Stimulated activated naive CD8-positive, alpha-beta T cell treated with anti-CD3 and anti-CD28 coated beads, Interleukin-15, amount 100 ng/mL, for 72 hours (primary cell): ENCODE measurements around the gene LAMB1.

Experiments used
- ATAC-seq: fragments of 150-1000 bp; cut with Tn5 transposase; 2 replicates; pipeline ENCODE4 v1.10.0; 2021; ENCODE audit warnings: mild to moderate bottlenecking, moderate library complexity
- DNase-seq, 2 donors: peaks; one replicate each; pipeline ENCODE4 v3.0.0; 2021 to 2022
- H3K27ac Mint-ChIP-seq, 2 donors: one replicate each; pipeline ENCODE4 v1.8.0; 2022; ENCODE audit warnings: mild to moderate bottlenecking in 2 of 2, mixed read lengths in 2 of 2, moderate library complexity in 2 of 2
- H3K27me3 Mint-ChIP-seq: one replicate; pipeline ENCODE4 v1.8.0; 2022; ENCODE audit warnings: mixed read lengths
- H3K4me1 Mint-ChIP-seq: one replicate; pipeline ENCODE4 v1.8.0; 2022; ENCODE audit warnings: mild to moderate bottlenecking, mixed read lengths
- H3K4me3 Mint-ChIP-seq, 2 donors: one replicate each; pipeline ENCODE4 v1.8.0; 2022; ENCODE audit warnings: mild to moderate bottlenecking in 2 of 2, mixed read lengths in 2 of 2, moderate library complexity in 1 of 2
- H3K9me3 Mint-ChIP-seq, 2 donors: one replicate each; pipeline ENCODE4 v1.8.0; 2022; ENCODE audit warnings: mixed read lengths in 2 of 2

Gene LAMB1

GRCh38 chr7:107995184-107996071, 7.5 kb downstream of the LAMB1 start:
- H3K27me3 Mint-ChIP-seq, result peaks cover 51% of the 10 kb centered on the region
- no peak for ATAC-seq

GRCh38 chr7:107994421-107995030, 8.4 kb downstream of the LAMB1 start:
- Mint-ChIP-seq H3K27me3 (peaks cover 51% of the 10 kb centered on the region), H3K4me3 (no peak overlapping the region), H3K9me3 (no peaks in the 10 kb centered on the region), H3K4me1 (peaks cover 9% of the 10 kb centered on the region), H3K27ac (no peak overlapping the region)
- DNase-seq (no peak), ATAC-seq (no peak)

More at GRCh38 chr7:107995184-107996071, 7.5 kb downstream of the LAMB1 start:
- H3K9me3 Mint-ChIP-seq, result no peaks in the 10 kb centered on the region
- H3K27ac Mint-ChIP-seq, result no peak overlapping the region
- H3K4me3 Mint-ChIP-seq, result no peak overlapping the region
- DNase-seq, result no peak
- peaks cover 12% of the 10 kb centered on the region for H3K4me1 Mint-ChIP-seq

GRCh38 chr7:107993891-107994291, 9.1 kb downstream of the LAMB1 start:
- Mint-ChIP-seq H3K4me3 (no peak overlapping the region), H3K27ac (no peak overlapping the region), H3K27me3 (peaks cover 55% of the 10 kb centered on the region), H3K4me1 (peaks cover 3% of the 10 kb centered on the region), H3K9me3 (no peaks in the 10 kb centered on the region)
- DNase-seq (no peak), ATAC-seq (no peak)

GRCh38 chr7:107989618-107990373, 13.2 kb downstream of the LAMB1 start:
- Mint-ChIP-seq H3K27me3 (peaks cover 54% of the 10 kb centered on the region), H3K4me1 (no peaks in the 10 kb centered on the region), H3K9me3 (no peaks in the 10 kb centered on the region), H3K4me3 (no peak overlapping the region), H3K27ac (no peak overlapping the region)
- DNase-seq, result no peak
- ATAC-seq, result no peak

GRCh38 chr7:107982918-107983389, 20.0 kb downstream of the LAMB1 start:
- no peaks in the 10 kb centered on the region for H3K4me1 Mint-ChIP-seq
- ATAC-seq (no peak), DNase-seq (no peak)
- no peak overlapping the region for H3K27ac Mint-ChIP-seq
- peaks cover 15% of the 10 kb centered on the region for H3K27me3 Mint-ChIP-seq
- no peaks in the 10 kb centered on the region for H3K9me3 Mint-ChIP-seq
- H3K4me3 Mint-ChIP-seq, result no peak overlapping the region

- no peak for ATAC-seq
These were observed 20.7 kb downstream of the LAMB1 start for GRCh38 chr7:107982042-107982840.

GRCh38 chr7:107981466-107981865, 21.5 kb downstream of the LAMB1 start:
- peaks cover 3% of the 10 kb centered on the region for H3K27me3 Mint-ChIP-seq
- H3K27ac Mint-ChIP-seq, result no peak overlapping the region
- H3K9me3 Mint-ChIP-seq, result no peaks in the 10 kb centered on the region
- no peak overlapping the region for H3K4me3 Mint-ChIP-seq
- no peak for DNase-seq
- no peaks in the 10 kb centered on the region for H3K4me1 Mint-ChIP-seq
- no peak for ATAC-seq

More at GRCh38 chr7:107982042-107982840, 20.7 kb downstream of the LAMB1 start:
- Mint-ChIP-seq H3K4me1 (no peaks in the 10 kb centered on the region), H3K27ac (no peak overlapping the region), H3K27me3 (peaks cover 8% of the 10 kb centered on the region), H3K9me3 (no peaks in the 10 kb centered on the region), H3K4me3 (no peak overlapping the region)
- DNase-seq, result no peak

GRCh38 chr7:107980671-107981190, 22.2 kb downstream of the LAMB1 start:
- Mint-ChIP-seq H3K4me1 (no peaks in the 10 kb centered on the region), H3K27ac (no peak overlapping the region), H3K4me3 (no peak overlapping the region), H3K27me3 (peaks cover 8% of the 10 kb centered on the region), H3K9me3 (no peaks in the 10 kb centered on the region)
- ATAC-seq, result no peak
- DNase-seq, result no peak

GRCh38 chr7:107980171-107980570, 22.8 kb downstream of the LAMB1 start:
- no peak for DNase-seq
- no peaks in the 10 kb centered on the region for H3K9me3 Mint-ChIP-seq
- no peak for ATAC-seq
- no peaks in the 10 kb centered on the region for H3K4me1 Mint-ChIP-seq
- H3K27me3 Mint-ChIP-seq, result peaks cover 14% of the 10 kb centered on the region
- H3K27ac Mint-ChIP-seq, result no peak overlapping the region
- H3K4me3 Mint-ChIP-seq, result no peak overlapping the region

- ATAC-seq (no peak), DNase-seq (no peak)
- Mint-ChIP-seq H3K9me3 (no peaks in the 10 kb centered on the region), H3K4me1 (no peaks in the 10 kb centered on the region), H3K27me3 (peaks cover 14% of the 10 kb centered on the region), H3K27ac (no peak overlapping the region), H3K4me3 (no peak overlapping the region)
These were observed 24.0 kb downstream of the LAMB1 start for GRCh38 chr7:107978815-107979408.

- H3K27me3 Mint-ChIP-seq, result peaks cover 14% of the 10 kb centered on the region
- ATAC-seq (no peak), DNase-seq (no peak)
- peak overlapping the region in 1 of 2 donors; percentile 19 for H3K27ac Mint-ChIP-seq
- no peak overlapping the region for H3K4me3 Mint-ChIP-seq
- no peaks in the 10 kb centered on the region for H3K4me1 Mint-ChIP-seq
- no peaks in the 10 kb centered on the region for H3K9me3 Mint-ChIP-seq
These were observed 25.9 kb downstream of the LAMB1 start for GRCh38 chr7:107977048-107977447.

- ATAC-seq, result no peak
- H3K27ac Mint-ChIP-seq, result no peak overlapping the region
These were observed 26.3 kb downstream of the LAMB1 start for GRCh38 chr7:107976620-107977019.

GRCh38 chr7:107975394-107976013, 27.5 kb downstream of the LAMB1 start:
- no peaks in the 10 kb centered on the region for H3K9me3 Mint-ChIP-seq
- DNase-seq (no peak), ATAC-seq (no peak)
- H3K27me3 Mint-ChIP-seq, result peaks cover 14% of the 10 kb centered on the region
- H3K27ac Mint-ChIP-seq, result no peak overlapping the region
- H3K4me3 Mint-ChIP-seq, result no peak overlapping the region
- no peaks in the 10 kb centered on the region for H3K4me1 Mint-ChIP-seq

More at GRCh38 chr7:107976620-107977019, 26.3 kb downstream of the LAMB1 start:
- no peaks in the 10 kb centered on the region for H3K9me3 Mint-ChIP-seq
- DNase-seq, result no peak
- no peak overlapping the region for H3K4me3 Mint-ChIP-seq
- peaks cover 14% of the 10 kb centered on the region for H3K27me3 Mint-ChIP-seq
- no peaks in the 10 kb centered on the region for H3K4me1 Mint-ChIP-seq

GRCh38 chr7:107973861-107974260, 29.1 kb downstream of the LAMB1 start:
- no peaks in the 10 kb centered on the region for H3K9me3 Mint-ChIP-seq
- H3K27ac Mint-ChIP-seq, result no peak overlapping the region
- H3K4me1 Mint-ChIP-seq, result no peaks in the 10 kb centered on the region
- H3K27me3 Mint-ChIP-seq, result peaks cover 14% of the 10 kb centered on the region
- no peak overlapping the region for H3K4me3 Mint-ChIP-seq
- no peak for ATAC-seq
- DNase-seq, result no peak
